GM11168 (cell line): ENCODE data around the gene GFOD1.
"Not testable (repeated sequence)": the region's sequence is repeated elsewhere in the genome, so short reads cannot be mapped to it uniquely, and the experiment has no call there.

Source experiments
- in situ Hi-C: fragments of 300-500 bp; cut with MboI; formaldehyde crosslinking; loops from one replicate; pipeline ENCODE4 v1.12.0; 2022; ENCODE audit warnings: low sequenced_read_pairs; ENCODE audit not compliant: unreplicated experiment

The GFOD1 gene

GRCh38 chr6:13468839-13469238 is 18.6 kb downstream of the GFOD1 start:
- in situ Hi-C loops, result no loop called here

- in situ Hi-C loops, result no loop called here
Observed at GRCh38 chr6:13467216-13467600, 20.2 kb downstream of the GFOD1 start.

GRCh38 chr6:13466304-13467215 is 20.8 kb downstream of the GFOD1 start:
- in situ Hi-C loops, result no loop called here

- in situ Hi-C loops, result no loop called here
Observed at GRCh38 chr6:13465734-13466133, 21.7 kb downstream of the GFOD1 start.

- in situ Hi-C loops, result no loop called here
Observed at GRCh38 chr6:13463941-13464340, 23.5 kb downstream of the GFOD1 start.

GRCh38 chr6:13463328-13463717 is 24.1 kb downstream of the GFOD1 start:
- in situ Hi-C loops, result no loop called here

- in situ Hi-C loops, result no loop called here
Observed at GRCh38 chr6:13462458-13463327, 24.7 kb downstream of the GFOD1 start.

- in situ Hi-C loops, result no loop called here
Observed at GRCh38 chr6:13461805-13462204, 25.6 kb downstream of the GFOD1 start.

- in situ Hi-C loops, result no loop called here
Observed at GRCh38 chr6:13461307-13461706, 26.1 kb downstream of the GFOD1 start.

- in situ Hi-C loops, result not testable (repeated sequence)
Observed at GRCh38 chr6:13460289-13460688, 27.1 kb downstream of the GFOD1 start.

- in situ Hi-C loops, result no loop called here
Observed at GRCh38 chr6:13457577-13457976, 29.8 kb downstream of the GFOD1 start.

GRCh38 chr6:13455552-13455966 is 31.8 kb downstream of the GFOD1 start:
- in situ Hi-C loops, result no loop called here

GRCh38 chr6:13454286-13455221 is 32.8 kb downstream of the GFOD1 start:
- in situ Hi-C loops, result no loop called here

- in situ Hi-C loops, result no loop called here
Observed at GRCh38 chr6:13453771-13454251, 33.6 kb downstream of the GFOD1 start.

- in situ Hi-C loops, result no loop called here
Observed at GRCh38 chr6:13453153-13453552, 34.2 kb downstream of the GFOD1 start.

- in situ Hi-C loops, result no loop called here
Observed at GRCh38 chr6:13452346-13453117, 34.9 kb downstream of the GFOD1 start.

GRCh38 chr6:13451181-13451895 is 36.1 kb downstream of the GFOD1 start:
- in situ Hi-C loops, result no loop called here

GRCh38 chr6:13450628-13451027 is 36.8 kb downstream of the GFOD1 start:
- in situ Hi-C loops, result no loop called here
